HG03039 (cell line): ENCODE data around the gene HPSE.

Source experiments
- ATAC-seq: cut with Tn5 transposase; IDR thresholded peaks from one replicate; pipeline ENCODE4 v1.9.1; 2021; ENCODE audit warnings: mild to moderate bottlenecking, moderate library complexity; ENCODE audit not compliant: unreplicated experiment

The HPSE gene

DNA sequence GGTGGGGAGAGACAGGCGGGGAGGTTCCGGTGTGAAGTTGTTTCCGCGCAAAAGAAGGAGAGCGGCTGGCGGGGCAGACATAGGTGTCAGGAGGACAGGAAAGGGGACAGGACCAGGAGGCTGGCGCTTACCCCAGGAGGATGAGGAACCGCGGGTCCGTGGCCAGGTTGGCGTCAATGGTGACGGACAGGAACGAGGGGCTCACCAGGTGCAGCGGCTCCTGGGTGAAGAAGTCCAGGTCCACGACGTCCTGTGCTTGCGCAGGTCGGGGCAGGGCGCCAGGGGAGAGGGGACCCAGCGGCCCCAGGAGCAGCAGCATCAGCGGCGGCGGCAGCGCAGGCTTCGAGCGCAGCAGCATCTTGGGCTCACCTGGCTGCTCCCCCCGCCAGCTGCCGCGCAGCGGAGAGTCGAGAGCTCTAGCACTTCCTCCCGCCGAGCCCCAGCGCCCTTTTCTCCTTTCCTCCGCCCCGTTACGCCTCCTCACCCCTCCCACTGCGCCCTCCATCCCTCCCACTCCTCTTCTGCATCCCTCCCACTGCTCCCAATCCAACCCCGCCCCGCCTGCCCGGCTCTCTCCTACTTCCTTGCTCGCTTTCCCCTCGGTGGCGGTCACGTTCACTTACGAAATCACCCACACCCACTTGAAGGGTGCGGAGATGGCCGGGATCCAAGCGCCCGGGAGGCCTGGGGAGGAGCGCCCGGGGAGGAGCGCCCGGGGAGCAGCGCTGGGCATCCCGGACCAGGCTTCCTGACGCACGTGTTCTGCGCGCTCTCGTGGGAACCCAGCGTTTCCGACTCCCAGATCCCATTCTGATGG lies at the start of gene HPSE:
Gene HPSE, minus strand, starts transcription at position 424 of the 817 bp plus-strand sequence. Its CDS starts 66 bp downstream, at position 358.
- peak; percentile 64 for ATAC-seq

DNA sequence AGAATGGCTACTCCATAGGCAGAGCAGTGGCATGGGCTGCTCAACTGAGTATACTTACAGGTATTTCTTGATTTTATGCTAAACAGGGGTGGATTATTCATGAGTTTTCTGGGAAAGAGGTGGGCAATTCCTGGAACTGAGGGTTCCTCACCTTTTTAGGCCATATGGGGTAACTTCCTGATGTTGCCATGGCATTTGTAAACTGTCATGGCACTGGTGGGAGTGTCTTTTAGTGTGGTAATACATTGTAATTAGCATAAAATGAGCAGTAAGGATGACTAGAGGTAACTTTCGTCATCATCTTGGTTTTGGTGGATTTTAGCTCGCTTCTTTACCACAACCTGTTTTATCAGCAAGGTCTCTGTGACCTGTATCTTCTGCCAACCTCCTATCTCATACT lies 48.2 kb upstream of the HPSE start:
- ATAC-seq = no peak

DNA sequence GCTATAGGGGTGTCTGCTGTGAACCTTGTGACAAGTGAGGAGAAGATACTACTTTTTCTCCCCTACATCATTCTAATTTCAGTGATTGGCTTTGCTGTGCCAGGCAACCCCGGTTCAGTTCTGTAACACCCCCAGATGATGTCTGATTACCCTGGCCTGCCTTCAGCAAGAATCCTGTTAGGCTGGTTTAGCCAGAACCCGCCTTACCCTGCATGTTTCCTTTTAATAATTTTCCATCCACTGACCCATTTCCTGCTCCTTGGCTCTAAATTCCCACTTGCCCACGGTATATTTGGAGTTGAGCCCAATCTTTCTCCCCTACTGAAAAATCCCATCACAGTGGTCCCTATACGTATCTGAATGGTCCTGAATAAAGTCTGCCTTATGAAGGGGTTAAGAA lies 46.5 kb upstream of the HPSE start:
- ATAC-seq = no peak

DNA sequence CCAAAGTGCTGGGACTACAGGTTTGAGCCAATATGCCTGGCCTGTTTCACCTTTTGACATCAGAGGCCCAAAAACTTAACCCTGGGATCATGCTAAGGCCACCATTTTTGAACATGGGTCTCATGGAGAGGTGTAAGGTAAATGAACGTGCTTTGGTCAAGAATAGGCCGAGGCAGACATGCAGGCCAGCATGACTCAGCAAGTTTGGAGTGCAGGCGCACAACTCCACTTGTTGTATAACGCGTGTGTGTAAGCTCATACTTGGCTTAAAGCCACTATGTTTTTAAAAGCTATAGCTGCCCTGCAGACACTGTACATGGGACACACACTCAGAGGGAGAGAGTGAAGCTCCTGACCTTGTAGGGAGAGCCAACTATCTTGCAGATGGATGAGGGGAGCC lies 43.8 kb upstream of the HPSE start:
- no peak for ATAC-seq

DNA sequence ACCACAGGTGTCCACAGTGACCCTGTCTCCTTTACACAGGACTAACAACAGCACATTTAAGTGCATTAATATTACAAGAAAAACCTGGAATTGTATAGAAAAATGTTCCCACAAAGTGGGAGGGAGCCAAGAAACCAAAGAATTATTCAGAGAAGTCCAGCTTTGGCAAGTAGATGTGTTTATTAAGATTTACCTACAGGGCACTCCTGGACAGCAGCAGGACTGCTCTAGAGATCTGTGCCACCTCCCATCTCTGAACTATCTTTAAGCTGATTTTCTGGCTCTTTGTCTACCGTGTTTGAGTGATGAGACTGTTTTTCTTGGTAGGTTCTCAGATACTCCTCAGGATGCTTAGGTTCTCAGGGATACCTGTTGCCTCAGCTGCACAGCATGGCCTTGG lies 38.3 kb upstream of the HPSE start:
- ATAC-seq = no peak

DNA sequence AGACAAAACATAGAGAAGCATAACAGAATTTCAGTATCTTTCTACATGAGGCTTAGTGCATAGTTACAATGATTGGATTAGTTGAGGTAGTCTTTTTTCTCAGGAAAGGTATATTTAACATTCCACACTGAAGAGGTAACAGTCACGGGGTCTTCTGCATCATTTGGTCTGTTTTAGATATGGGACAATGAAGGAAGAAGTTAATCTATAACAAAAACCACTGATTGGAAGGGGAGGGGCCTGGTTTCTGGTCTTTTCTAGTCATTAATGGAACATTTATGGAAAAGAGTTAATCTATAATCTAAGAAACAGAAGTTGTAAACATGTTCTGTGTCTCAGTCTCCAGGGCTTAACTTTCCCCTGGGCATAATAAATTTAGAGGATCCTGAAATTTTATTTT lies 37.3 kb upstream of the HPSE start:
- ATAC-seq = no peak

DNA sequence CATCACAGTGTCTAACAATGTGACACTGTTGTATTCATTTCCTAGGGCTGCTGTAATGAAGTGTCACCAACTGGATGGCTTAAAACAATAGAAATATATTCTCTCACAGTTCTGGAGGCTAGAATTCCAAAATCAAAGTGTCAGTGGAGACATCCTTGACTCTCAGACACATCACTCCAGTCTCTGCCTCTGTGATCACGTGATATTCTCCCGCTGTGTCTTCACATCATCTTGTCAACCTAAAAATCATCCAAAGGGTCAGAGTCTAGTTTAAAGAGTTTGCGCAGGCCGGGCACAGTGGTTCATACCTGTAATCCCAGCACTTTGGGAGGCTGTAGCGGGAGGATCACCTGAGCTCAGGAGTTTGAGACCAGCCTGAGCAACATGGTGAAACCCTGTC lies 36.6 kb upstream of the HPSE start:
- no peak for ATAC-seq

DNA sequence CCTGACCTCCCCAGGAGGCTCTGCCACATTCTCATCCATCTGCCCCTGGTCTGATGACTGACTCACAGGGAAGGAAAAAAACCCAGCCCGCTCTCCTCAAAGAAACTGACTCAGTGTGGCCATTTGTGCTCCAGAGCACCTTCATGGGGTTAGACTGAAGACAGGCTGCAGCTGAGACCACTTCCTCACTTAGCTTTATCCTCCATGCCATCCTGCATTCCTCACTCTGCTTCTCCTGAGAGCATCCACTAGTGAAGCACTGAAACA lies 35.9 kb upstream of the HPSE start:
- no peak for ATAC-seq

DNA sequence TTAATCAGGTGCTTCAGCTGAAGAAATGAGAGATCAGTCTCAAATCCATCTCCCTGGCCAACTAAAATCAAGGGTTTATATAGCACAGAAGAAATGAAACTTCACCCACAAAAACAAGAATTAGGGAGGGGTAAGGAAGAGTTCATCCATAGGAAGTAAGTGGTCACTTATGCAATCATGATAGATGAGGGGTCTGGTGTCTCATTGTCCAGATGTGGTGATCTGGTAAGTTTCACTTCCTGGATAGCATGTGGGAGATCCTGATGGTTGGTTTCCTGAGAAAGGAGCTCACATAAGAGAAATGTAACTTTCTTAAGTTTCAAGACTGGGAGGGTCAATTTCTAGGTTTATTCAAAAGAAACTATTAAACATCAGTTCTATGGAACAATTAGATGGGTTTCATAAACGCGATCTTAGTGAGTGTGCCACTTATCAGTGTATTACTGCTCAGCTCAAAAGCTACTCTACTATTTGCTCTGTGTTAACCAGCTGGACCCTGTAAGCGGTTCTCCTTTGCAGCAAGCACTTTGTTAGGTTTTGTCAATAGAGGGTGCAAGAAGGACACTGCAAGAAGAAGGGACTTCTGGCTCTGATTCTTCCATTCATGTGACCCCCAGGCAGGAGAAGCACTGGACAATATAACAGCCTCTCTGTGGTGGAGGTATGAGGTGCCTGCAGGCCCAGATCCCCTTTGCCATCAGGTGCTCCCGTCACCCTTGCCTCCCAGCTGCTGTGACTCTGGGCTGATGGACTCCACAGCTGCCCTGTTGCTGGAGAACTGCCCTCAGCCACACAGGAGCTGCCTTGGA lies 35.4 kb upstream of the HPSE start:
- no peak for ATAC-seq

DNA sequence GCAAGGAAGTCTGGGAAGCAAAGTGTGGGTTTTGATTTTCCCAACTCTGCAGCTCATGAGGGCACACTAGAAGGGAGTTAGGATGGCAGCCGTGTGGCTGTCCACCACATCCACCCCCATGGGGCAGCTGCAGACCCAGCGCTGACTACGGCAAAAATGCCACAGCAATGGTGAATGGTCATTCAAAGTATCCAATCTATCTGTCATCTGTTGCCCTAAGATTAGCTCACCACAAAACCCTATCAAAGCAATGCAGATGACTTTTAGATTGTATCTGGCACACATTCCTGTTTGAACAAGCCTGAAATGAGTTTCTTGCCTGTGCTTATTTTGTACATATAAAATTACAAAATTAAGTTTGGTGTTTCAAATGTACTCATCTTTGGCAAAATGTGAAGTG lies 29.7 kb upstream of the HPSE start:
- no peak for ATAC-seq

DNA sequence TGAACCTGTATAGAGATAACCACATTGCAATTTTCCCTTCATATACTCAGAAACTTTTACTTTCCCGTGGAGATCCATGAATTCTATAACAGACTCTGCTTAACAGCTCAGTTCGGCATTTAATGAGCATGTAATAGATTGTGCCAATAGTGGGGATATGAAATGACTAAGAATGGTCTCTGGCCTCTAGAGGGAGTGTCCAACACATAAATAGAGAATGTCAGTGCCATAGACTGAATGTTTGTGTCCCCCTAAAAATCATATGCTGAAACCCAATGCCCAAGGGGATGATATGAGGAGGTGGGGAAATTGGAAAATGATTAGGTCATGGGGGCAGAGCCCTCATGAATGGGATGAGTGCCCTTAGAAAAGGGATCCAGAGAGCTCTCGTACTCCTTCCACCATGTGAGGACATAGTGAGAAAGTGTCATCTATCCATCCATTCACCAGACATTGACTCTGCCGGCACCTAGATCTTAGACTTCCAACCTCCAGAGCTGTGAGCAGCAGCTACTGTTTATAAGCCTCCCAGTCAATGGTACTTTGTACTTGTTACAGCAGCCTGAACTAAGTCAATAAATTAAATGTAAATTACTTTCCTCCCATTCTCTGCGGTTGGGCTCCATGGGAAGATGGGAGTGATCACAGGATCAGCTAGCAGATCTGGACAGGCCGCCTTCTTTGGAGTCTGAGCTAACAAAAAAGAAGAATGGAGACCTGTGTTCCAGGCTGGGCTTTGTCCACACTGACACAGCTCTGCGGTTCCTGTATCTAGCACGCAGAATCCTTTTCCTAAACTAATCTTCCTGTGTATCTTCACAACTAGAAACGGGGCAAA lies 28.1 kb upstream of the HPSE start:
- no peak for ATAC-seq

DNA sequence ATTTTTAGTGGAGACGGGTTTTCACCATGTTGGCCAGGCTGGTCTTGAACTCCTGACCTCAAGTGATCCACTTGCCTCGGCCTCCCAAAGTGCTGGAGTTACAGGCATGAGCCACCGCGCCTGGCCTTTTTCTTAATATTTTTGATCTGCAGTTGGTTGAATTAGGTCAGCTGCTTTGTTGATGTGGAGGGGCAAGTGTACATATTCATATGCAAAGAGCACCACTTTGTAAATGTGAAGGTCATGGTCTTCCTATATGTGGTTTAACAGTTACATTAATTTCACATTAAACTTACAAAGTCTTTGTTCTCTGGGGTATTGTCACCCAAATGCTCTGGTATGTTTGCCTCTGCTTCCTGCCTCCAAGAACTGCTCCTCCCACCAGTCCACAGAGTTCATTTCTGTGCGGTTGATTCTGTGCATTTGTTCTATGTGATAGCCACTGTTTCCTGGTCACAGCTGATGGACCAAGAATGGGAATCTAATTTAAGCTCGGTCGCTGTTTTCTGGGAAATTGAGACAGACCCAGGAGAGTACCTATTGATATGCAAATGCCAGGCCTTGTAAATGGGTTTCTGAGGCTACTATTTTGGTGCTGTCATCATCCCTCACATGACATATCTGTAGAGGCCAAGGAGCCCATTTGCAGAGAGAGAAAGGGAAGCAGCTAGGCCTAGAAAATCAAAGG lies 26.9 kb upstream of the HPSE start:
- no peak for ATAC-seq

DNA sequence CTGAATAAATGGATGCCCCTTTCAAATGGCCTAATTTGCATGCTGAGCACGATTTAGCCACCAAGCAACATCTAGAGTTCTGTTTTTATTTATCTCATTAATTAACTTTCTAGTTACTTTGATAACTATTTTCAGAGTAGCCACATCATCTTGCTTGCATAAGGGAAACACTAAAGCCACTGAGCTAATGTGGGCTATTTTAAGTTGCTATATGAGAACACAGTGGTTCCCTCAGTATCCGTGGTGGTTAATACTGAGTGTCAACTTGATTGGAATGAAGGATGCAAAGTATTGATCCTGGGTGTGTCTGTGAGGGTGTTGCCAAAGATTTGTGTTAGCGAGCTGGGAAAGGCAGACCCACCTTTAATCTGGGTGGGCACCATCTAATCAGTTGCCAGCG lies 25.4 kb upstream of the HPSE start:
- no peak for ATAC-seq

DNA sequence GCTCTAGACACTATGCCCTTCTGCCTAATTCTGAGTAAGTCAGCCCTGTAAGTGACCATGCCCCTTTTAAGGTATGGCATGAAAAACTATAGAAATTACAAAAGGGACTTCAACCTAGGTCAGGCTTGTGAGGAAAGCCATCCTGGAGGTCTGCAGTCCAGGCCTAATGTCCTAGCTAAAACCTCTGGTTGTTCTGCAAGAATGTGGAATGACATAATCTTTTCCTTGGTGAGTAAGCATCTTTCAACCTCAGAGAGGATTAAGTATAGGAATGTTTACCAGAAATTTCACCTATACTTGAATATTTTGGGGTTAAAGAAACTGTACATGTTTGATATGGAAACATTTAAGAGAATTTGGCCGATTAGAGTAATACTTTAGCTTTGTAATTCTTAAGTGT lies 23.8 kb upstream of the HPSE start:
- no peak for ATAC-seq

DNA sequence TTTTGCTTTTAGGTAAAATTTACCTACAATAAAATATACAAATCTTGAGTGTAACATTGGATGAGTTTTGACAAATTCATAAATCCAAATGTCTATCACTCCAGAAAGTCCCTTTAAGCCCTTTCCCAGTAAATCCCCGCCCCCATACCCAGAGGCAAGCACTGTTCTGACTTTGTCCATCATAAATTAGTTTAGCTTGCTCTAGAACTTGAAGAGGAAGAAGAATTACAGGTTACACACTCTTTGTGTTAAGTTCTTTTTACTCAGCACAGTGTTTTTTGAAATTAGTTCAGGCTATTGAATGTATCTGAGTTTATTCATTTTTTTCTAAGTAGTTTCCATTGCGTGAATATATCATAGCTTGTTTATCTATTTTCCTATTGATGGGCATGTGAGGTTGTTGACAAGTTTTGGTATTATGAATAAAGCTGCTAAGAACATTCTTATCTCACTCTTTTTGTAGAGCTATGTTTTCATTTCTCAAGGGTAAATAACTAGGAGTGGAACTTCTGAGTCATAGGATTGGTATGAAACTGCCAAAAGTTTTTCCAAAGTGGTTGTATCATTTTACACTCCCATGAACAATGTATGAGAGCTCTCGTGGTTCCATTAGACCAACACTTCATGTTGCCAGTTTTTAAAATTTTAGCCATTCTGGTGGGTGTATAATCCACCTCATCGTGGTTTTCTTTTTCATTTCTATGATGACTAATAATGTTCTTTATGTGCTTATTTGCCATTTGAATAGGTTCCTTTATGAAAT lies 22.4 kb upstream of the HPSE start:
- no peak for ATAC-seq

DNA sequence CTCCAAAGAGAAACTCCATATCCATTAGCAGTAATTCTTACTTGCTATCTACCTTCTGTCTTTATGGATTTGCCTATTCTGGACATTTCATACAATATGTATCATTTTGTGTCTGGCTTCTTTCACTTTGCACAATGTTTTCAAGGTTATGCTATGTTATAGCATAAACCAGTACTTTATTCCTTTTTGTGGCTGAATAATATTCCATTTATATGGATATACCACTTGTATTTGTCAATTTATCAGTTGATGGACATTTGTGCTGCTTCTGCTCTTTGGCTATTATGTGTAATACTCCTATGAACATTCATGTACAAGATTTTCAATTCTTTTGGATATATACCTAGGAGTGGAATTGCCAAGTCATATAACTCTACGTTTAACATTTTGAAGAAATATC lies 18.9 kb upstream of the HPSE start:
- no peak for ATAC-seq

DNA sequence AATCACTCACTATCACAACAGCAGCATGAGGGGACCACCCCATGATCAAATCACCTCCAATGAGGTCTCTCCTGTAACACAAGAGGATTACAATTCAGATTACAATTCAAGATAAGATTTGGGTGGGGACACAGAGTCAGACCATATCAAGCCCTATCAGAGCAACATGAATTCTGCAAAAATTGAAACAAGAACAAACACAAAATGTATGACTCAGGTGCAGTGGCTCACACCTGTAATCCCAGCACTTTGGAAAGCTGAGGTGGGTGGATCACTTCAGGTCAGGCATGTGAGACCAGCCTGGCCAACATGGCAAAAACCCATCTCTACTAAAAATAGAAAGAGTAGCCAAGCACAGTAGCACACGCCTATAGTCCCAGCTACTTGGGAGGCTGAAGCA lies 13.4 kb upstream of the HPSE start:
- no peak for ATAC-seq

DNA sequence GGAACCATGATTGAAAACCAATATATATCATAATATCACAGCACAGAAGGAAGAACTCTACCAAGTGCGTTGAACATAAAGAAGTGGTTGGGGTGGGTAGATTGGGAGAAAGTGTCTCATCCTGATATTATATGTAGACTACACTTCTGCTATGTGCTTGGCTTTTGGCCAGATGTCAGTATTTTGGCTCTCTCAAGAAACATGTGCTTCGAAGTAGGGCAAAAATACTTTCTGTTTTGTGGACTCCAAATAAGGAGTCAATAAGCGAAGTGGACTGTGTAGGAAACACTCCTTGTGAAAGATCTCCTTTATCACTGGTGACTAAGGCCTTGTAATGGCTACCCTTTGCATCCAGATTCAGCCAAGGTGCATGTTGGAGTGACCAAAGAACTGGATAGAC lies 7.8 kb upstream of the HPSE start:
- ATAC-seq = no peak

DNA sequence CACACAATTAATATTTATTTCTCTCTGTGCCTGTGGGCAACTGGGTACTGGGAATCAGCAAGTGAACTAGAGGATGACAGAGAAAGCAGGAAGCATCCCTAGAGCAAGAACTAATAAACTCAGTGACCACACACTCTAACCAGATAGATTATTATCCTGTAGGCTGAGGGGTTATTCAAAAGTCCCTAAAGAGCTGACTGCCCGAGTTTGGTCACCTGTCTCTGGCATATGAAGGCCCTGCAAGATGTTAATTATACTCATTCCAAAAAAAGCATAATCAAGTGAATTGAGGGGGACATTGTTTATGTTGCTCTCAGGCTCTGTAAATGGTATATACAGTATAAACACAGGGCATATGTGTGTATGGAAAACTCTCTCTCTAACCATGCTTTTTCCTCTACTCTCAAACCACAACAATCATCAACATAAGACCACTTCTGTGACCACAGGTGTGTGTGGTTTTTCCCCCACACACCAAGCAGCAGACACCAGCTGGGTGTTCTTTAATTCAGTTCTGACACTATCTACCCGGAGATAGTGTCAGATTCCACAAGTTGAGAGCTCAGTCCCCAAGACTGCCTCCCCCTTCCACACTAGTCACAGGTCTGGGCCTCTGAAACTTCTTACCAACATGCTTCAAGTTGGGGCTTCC lies 6.2 kb upstream of the HPSE start:
- ATAC-seq = no peak

DNA sequence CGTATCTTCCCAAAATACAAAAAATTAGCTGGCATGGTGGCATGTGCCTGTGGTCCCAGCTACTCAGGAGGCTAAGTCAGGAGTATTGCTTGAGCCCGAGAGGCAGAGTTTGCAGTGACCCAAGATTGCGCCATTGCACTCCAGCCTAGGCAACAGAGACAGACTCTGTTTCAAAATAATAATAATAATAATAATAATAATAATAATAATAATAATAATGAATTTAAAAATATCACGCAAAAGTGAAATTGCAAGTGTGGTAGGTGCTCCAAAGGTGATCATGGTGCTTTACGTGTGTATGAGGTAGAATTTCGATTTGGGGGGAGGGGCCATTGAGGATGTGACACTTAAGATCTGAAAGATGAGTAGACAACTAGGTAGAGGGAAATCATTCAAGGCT lies 4.9 kb upstream of the HPSE start:
- no peak for ATAC-seq
